GM12873 (cell line): ENCODE data around the gene AP3B1.

Source experiments
- CTCF ChIP-seq: IDR thresholded peaks from 2 replicates; pipeline ENCODE4 v1.5.1; 2012; ENCODE audit warnings: low read depth, mild to moderate bottlenecking, moderate library complexity, low read length, control low read depth; ENCODE audit not compliant: insufficient read depth; ENCODE audit errors: missing control alignments

AP3B1 gene

DNA sequence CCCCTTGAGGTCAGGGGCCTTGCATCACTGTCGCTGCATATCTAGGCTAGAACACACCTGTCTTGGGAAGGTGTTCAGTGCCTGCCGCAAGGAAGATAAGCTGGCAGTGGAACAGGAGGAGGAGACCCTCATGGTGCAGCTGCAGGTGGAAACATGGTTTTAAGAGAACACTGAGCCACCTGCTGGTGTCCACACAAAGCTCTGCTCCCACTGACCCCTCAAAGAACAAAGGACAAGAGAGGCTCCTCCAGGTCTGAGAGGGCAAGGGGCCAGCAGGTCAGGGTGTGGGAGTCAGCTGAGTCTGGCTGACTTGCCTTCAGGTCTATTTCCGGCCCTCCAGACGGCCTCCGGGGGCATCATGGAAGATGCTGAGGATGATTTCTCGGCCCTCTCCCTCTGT lies 308.2 kb downstream of the AP3B1 start:
- no peak for TF ChIP-seq CTCF

DNA sequence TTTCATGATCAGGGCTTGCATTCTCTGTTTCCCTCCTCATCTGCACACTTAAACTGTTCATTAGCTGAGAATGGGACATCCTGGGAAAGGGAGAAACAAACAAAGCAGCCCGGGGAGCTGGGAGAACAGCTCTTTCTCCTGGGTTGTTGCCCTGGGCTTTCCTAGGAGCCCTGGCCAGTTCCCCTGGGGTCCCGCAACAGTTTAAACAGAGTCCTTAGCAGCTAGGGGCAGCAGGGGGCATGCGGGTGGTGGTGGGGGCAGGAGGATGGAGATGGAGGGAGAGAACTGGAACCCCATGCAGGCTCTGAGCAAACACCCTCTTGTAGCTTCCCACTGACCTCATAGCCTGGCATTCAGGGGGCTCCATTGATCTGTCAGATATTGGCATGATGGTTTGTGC lies 309.3 kb downstream of the AP3B1 start:
- no peak for TF ChIP-seq CTCF

- TF ChIP-seq CTCF, result no peak
Measured at GRCh38 chr5:77984587-77984986, 309.9 kb downstream of the AP3B1 start.

DNA sequence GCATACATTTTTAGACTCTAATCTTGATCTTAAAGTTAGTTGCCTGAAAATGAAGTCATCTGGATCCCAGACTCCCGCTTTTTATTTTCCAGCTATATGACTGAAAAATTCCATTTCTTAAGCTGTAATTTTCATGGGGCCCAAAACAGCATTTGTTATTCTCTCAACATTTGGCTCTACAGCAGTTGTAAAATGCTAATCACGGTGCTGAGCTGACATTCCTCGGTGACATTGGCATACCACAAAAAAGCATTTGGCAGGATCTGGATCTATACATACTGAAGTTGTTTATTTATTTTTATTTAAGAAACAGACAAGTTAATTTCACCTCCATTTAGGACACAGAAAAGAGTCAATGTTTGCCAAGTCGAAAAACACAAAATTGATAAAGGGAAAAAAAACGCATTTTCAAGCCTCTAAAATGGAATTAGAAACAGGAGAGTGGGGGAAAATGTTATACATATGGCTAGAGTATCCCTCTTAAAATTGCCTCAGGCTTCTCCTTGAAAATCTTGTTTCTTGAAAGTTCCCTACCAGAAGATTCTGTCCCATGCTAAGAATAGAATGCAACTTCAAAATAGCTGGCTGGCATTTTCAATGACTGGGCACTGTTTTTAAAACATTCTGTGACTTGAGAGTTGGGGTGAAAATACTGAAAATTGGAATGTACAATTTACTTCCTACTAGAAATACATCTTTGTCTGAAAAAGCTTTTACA lies 310.9 kb downstream of the AP3B1 start:
- no peak for TF ChIP-seq CTCF

DNA sequence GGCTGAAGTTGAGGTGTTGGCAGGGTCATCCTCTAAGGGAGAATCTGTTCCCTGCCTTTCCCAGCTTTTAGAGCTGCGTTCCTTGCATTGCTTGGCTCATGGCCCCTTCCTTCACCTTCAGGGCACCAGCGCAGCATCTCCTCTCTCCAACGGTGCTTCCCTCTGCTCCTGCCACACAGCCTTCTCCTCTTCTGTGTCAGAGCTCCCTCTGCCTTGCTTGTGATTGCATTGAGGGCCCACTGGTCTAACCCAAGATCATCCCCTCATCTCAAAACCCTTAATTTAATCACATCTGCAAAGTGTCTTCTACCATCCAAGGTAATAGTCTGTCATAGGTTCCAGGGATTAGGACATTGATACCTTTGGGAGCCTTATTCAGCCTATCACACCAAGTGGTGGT lies 312.7 kb downstream of the AP3B1 start:
- peak; percentile 11 for TF ChIP-seq CTCF

- no peak for TF ChIP-seq CTCF
Measured at GRCh38 chr5:77974576-77974975, 319.9 kb downstream of the AP3B1 start.

- no peak for TF ChIP-seq CTCF
Measured at GRCh38 chr5:77973253-77973609, 321.3 kb downstream of the AP3B1 start.
